LHCN-M2 (cell line): ENCODE measurements around the gene INPP4B. TPM values are rescaled to one million over a fixed set of nuclear protein-coding genes. Genes with fewer than 3 reads are reported as not detected.

Experiments used
- DNase-seq: peaks from one replicate; pipeline ENCODE4 v3.0.0-alpha.2; 2012; ENCODE audit warnings: low read depth
- total RNA-seq: library from RNA; depleted of rRNA; stranded (reverse); fragments of >200 nt; gene quantifications from 2 replicates; pipeline ENCODE4 v1.2.3, GENCODE V29; 2014

The INPP4B gene
- total RNA-seq, 1 experiment from 2014 or later: 23.0 TPM

GRCh38 chr4:142311916-142312315 lies 534.2 kb downstream of the INPP4B start:
- DNase-seq: no peak

GRCh38 chr4:142309772-142310171 lies 536.3 kb downstream of the INPP4B start:
- no peak for DNase-seq

- peak; percentile 90 for DNase-seq
Measured at GRCh38 chr4:142307857-142308256, 538.2 kb downstream of the INPP4B start.

- no peak for DNase-seq
Measured at GRCh38 chr4:142297313-142297712, 548.8 kb downstream of the INPP4B start.

DNA sequence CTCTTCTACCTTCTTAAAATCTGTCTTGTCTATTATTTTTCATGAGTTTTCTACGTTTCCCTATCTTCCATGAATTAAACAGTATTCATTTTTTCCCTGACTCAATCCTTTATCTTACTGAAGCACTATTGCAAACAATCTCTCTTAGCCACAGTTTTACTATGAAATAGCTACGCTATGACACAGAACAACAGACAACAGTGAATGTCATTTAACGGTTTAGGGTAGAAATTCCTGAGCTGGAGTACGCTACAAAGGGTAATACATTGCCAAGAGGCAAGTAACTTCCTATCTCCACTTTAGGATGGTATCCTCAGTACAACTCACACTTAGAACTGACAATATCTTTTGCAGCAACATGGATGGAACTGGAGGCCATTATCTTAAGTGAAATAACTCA lies 552.6 kb downstream of the INPP4B start:
- no peak for DNase-seq

DNA sequence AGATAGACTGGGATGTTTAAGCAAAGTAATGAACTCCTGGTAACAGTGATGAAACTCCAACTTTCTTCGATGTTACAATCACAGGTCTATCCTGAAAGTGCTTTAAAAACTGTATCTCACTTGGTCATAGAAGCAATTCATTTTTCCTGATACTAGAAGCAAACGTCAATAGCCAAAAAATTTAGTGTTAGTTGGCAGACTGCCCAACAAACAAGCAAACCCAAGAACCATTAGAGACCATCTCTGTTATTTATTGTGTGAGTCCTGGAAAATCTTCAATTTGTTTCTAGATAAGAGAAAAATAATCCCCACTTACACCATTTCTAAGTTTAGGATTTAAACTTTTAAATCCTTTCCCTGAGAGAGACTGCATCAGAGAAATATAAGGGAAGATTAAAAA lies 553.9 kb downstream of the INPP4B start:
- DNase-seq: no peak

- no peak for DNase-seq
Measured at GRCh38 chr4:142291299-142292050, 554.6 kb downstream of the INPP4B start.

- DNase-seq: no peak
Measured at GRCh38 chr4:142287371-142287770, 558.7 kb downstream of the INPP4B start.

DNA sequence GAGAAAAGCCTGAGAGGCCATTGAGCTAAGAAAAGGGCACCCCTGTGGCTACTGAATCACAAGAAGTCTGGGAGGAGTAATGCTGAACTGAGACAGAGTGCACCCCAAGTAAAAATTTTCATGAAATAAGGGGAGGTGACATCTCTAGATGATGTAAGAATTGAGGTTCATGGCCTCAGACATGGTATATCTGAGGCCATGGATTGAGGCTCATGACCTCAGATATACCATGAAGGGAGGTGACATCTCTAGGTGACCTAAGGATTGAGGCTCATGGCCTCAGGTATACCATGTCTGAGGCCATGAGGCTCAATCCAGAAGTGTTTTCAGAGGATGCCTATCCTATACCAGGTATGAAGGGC lies 560.9 kb downstream of the INPP4B start:
- DNase-seq: no peak

- no peak for DNase-seq
Measured at GRCh38 chr4:142284402-142285221, 561.5 kb downstream of the INPP4B start.

DNA sequence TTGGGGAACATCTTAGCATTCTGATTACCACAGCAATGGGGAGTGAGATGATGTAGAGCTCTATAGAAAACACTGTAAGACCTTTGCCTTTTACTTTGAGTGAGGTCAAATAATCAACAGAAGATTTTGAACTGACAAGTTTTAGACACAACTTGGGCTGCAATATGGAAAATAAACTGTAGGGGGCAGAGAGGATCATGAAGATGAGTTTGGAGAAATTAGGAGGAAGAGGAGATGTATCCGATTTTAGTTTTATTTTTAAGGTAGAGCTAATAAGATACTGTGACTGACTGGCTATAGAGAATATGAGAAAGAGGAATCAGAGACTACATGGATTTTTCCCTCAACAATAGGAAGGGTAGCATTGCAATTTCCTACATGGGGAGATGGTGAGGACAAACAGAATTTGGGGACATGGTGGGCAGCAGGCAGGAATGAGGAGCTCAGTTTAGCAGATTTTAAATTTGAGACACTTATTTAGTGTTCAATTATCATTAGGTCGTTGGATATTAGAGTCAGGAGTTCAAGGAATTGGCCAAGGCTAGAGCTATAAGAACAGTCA lies 563.1 kb downstream of the INPP4B start:
- DNase-seq: no peak

DNA sequence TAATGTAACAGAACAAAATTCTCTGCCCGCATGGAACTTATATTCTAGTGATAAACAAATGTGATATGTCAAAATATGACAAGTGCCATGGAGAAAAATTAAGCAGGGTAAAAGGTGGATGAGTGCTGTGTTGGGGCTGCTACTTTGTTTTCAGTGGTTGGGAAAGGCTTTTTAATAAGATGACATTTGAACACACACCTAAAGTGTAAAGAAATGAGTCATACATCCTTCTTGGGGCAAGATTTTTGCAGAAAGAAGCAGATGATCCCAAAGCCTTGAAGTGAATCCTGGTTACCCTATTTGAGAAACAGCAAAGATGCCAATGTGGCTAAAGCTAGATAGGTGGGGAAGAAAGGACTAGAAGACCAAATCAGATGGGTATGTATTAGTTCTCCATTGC lies 564.1 kb downstream of the INPP4B start:
- no peak for DNase-seq

DNA sequence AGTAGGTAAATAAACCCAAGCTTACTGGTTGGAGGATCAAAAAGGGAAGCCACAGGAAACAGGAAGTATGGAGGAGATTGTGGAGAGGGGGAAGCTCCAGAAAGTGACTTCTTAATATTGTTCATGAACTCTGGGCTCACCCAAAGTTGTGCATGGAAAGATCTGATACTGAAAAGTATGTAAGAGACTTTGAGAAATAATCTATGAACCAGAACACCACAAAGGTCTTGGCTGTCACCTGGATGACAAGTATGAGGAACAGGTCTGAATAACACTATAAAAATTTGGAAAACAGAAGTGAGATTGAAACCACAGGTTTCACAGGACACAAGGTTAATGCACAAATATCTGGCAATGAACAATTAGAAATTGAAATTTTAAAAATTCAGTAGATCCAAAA lies 567.4 kb downstream of the INPP4B start:
- no peak for DNase-seq

GRCh38 chr4:142278171-142278570 lies 567.9 kb downstream of the INPP4B start:
- DNase-seq: no peak

DNA sequence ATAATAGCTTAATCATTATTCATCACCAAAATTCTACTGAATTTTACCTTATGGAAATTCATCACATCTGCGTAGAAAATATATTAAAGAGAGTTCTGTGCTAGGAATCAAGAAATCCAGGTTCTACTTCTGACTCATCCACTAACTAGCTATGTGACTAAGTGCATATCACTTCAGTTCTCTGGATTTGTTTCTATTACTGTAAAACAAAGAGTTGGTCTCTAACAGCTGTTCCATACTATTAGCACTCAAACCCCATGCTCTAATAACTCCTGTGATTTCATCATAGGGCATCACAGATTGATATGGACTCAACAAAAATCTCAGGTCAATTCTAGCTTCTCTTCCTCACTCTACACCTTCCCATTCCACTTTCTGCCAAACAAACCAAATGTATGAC lies 572.0 kb downstream of the INPP4B start:
- DNase-seq: peak; percentile 76

DNA sequence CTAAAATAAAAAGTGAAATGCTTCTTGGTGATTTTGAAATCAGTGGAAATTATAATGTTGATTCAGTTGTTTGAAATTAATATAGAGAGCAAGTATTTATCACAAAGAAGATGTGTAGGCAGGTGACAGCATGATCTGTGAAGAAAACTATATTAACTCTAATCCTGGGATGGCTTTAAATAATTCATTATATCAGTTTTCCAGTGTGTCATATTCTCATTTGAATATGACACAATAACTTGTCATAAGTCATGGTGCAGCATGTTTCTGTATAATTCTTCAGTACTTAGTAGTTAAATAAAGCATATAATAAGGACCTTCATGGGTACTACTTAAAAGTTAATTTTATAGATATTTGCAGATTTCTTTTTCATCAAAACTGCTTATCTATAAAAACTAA lies 573.6 kb downstream of the INPP4B start:
- no peak for DNase-seq

DNA sequence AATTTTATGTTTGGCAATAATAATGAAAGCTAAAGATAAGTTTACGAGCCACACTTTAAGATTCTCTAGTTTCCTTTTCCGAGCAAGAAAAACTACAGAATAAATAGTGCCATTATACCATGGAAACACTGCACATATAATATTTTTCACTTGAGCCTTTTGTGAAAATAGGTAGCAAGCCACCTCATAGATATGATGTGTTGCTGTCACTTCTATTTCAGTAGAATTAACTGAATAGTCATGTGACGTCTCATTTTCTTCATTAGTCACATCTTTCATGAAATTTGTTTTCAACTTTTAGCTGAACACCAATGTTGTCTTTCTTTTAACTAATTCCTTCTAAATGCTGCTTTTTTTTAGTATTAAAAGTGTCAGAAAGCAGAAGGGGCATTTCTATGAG lies 574.3 kb downstream of the INPP4B start:
- no peak for DNase-seq

- no peak for DNase-seq
Measured at GRCh38 chr4:142267101-142267500, 579.0 kb downstream of the INPP4B start.

- no peak for DNase-seq
Measured at GRCh38 chr4:142265946-142266345, 580.2 kb downstream of the INPP4B start.

GRCh38 chr4:142265536-142265935 lies 580.6 kb downstream of the INPP4B start:
- peak; percentile 67 for DNase-seq

DNA sequence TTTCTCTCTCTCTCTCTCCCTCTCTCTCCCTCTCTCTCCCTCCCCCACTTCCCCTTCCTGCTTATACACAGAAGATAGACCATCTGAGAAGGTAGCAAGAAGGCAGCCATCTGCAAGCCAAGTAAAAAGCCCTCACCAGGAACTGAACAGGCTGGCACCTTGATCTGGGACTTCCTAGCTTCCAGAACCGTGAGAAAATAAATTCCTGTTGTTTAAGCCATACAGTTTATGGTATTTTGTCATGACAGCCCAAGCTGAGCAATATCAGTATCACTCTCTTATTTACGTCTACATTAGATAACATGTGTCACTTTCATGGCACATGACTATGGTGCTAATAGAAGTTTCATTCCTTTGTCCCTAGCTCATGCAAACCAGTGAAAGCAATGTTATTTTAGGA lies 581.1 kb downstream of the INPP4B start:
- peak; percentile 29 for DNase-seq

GRCh38 chr4:142262956-142263355 lies 583.1 kb downstream of the INPP4B start:
- no peak for DNase-seq

DNA sequence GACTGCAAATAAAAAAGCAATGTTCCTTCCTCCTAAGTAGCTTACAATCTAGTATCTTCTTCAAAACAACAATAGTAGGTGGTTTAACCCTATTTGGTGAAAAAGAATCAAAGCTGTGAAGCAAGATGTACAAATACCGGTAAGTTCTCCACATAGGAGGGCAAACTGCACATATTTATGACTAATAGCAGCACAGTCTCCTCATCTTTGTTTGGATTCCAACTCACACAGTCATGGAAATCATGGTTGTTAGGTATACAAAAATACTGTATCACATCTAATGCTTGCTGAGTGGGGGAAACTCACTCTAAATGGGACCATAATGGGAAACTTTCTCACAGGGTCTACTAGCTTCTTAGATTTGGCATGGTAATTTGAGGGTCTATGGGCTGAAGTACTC lies 597.2 kb downstream of the INPP4B start:
- peak; percentile 72 for DNase-seq
